ENCODE data around the gene RAB40A.

RAB40A gene

GRCh38 chrX:103554687-103555424, 35.6 kb upstream of the RAB40A start:
- Histone ChIP-seq H3K27me3 (no peaks in the 10 kb centered on the region), H3K4me3 (ENCODE audit: low read depth, low read length) (peak overlapping the region; percentile 85), H3K36me3 (no peaks in the 10 kb centered on the region), H3K9me3 (no peaks in the 10 kb centered on the region), H3K4me1 (no peaks in the 10 kb centered on the region)
- peak; percentile 62 for DNase-seq
- no peak for TF ChIP-seq CTCF (IDR thresholded peaks at IDR 0.05; ENCODE audit: low read depth, low read length)

GRCh38 chrX:103552236-103552635, 32.9 kb upstream of the RAB40A start:
- no peak for DNase-seq
- Histone ChIP-seq H3K4me1 (no peaks in the 10 kb centered on the region), H3K9me3 (no peaks in the 10 kb centered on the region), H3K27me3 (no peaks in the 10 kb centered on the region), H3K4me3 (ENCODE audit: low read depth, low read length) (no peak overlapping the region), H3K36me3 (no peaks in the 10 kb centered on the region)
- TF ChIP-seq CTCF (IDR thresholded peaks at IDR 0.05; ENCODE audit: low read depth, low read length) = no peak

GRCh38 chrX:103550415-103551051, 31.2 kb upstream of the RAB40A start:
- Histone ChIP-seq H3K4me1 (no peaks in the 10 kb centered on the region), H3K36me3 (no peaks in the 10 kb centered on the region), H3K9me3 (no peaks in the 10 kb centered on the region), H3K4me3 (ENCODE audit: low read depth, low read length) (no peak overlapping the region), H3K27me3 (no peaks in the 10 kb centered on the region)
- TF ChIP-seq CTCF (IDR thresholded peaks at IDR 0.05; ENCODE audit: low read depth, low read length) = no peak
- DNase-seq = no peak

GRCh38 chrX:103549916-103550315, 30.6 kb upstream of the RAB40A start:
- Histone ChIP-seq H3K9me3 (no peaks in the 10 kb centered on the region), H3K27me3 (no peaks in the 10 kb centered on the region), H3K4me1 (no peaks in the 10 kb centered on the region), H3K4me3 (ENCODE audit: low read depth, low read length) (no peak overlapping the region), H3K36me3 (no peaks in the 10 kb centered on the region)
- TF ChIP-seq CTCF (IDR thresholded peaks at IDR 0.05; ENCODE audit: low read depth, low read length) = no peak
- no peak for DNase-seq

GRCh38 chrX:103540145-103540544, 20.9 kb upstream of the RAB40A start:
- DNase-seq = no peak
- Histone ChIP-seq H3K9me3 (no peaks in the 10 kb centered on the region), H3K36me3 (no peaks in the 10 kb centered on the region), H3K4me1 (no peaks in the 10 kb centered on the region), H3K27me3 (no peaks in the 10 kb centered on the region), H3K4me3 (ENCODE audit: low read depth, low read length) (no peak overlapping the region)
- TF ChIP-seq CTCF (IDR thresholded peaks at IDR 0.05; ENCODE audit: low read depth, low read length) = no peak

GRCh38 chrX:103539695-103540094, 20.4 kb upstream of the RAB40A start:
- TF ChIP-seq CTCF (IDR thresholded peaks at IDR 0.05; ENCODE audit: low read depth, low read length) = no peak
- no peaks in the 10 kb centered on the region for H3K9me3 ChIP-seq
- no peaks in the 10 kb centered on the region for H3K36me3 ChIP-seq
- no peak overlapping the region for H3K4me3 ChIP-seq (ENCODE audit: low read depth, low read length)
- no peak for DNase-seq
- H3K4me1 ChIP-seq = no peaks in the 10 kb centered on the region
- no peaks in the 10 kb centered on the region for H3K27me3 ChIP-seq

Measured in BE2C (cell line).